ENCODE measurements around the gene LETM1. TPM values are rescaled to one million over a fixed set of nuclear protein-coding genes. Genes with fewer than 3 reads are reported as not detected.
"Not testable (repeated sequence)": the region's sequence is repeated elsewhere in the genome, so short reads cannot be mapped to it uniquely, and the experiment has no call there.

LETM1 gene
- total RNA-seq, 1 donor from 2014 or later = 45.0 TPM

DNA sequence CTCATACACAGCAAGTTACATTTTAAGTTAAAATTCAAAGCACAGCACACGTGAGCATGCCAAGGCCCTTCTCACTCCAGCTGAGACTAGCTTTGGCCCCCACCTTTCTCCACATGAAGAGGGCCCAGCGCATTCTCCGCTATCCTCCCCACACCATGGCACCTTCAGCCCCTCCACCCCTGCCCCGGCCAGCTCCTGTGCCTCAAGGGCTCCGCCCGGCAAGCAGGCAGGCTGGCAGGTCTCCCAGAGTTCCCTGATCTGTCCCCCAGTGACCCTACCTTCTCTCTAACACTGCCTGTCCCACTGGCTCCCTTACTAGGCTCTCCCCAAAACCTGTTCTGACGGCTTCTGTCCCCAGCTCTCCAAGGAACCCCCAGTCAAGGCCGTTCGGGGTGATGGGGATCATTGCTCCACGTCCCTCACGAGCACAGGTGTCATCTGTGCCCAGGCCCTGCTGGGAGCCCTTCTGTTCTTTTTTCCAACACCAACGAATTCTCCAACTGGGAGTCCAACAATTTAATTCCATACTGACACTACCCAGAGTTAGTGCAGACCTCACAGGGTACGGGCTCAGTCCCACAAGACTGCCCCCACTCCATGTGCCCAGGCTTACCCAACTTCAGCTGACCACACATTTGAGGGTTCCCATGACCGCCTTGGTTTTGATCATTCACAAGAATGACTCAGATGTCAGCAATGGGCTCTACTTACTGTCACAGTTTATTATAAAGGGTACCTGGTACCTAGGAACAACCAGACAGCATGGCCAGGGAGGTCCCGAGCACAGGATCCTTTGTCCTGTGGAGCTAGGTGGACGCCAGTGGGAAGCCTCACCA is 4.2 kb downstream of the LETM1 start:
- no peak for DNase-seq (ENCODE audit: low spot score)

DNA sequence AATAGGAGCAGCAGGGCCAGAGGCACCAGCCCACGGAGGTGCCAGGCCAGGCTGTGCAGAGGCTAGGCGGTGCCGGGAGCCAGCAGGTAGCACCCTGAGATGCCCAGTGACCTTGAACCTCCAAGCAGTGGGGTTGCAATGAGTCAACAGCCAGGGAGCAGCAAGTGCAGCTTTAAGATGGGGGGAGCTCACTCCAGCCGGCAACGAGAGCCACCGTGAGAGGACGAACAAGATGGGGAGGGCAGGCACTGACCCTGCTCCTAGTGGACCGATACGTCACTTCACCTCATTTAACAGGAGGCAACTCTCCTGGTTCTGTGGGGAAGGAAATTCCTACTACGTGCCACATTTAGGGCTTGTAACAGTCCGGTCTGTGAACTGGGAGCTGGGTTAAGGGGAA is 4.8 kb downstream of the LETM1 start:
- DNase-seq (ENCODE audit: low spot score) = no peak

DNA sequence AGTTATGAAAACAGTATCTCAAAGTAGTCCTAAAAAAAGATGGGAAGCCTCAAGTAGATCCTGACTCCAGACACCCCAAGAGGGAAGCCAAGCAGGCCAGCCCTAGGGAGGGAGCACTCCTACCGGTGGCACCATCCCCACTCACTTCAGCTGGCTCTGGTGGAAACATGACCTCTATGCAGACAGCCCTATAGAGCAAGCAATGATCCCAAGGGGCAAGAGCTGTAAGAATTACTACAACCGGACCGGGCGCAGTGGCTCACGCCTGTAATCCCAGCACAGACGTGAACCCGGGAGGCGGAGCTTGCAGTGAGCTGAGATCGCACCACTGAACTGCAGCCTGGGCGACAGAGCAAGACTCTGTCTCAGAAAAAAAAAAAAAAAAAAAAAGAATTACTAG is 5.7 kb downstream of the LETM1 start:
- no peak for DNase-seq (ENCODE audit: low spot score)

DNA sequence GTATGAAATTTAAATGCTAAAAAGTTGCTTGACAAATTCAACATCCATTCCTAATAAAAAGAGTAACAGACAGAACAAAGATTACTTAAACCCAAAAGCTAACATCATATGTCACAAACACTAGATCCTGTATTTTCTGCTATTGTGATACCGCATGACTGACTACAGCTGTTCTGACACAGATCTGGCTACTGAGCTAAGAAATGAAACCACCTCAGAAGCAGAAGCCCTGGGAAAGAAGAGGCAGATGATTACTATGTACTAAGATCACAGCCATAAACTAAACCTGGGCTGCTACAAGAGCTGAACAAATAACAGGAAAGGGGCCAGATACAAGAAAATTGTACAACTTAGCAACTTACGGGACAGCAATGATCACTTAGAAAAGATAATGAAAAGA is 9.4 kb downstream of the LETM1 start:
- DNase-seq (ENCODE audit: low spot score) = no peak

DNA sequence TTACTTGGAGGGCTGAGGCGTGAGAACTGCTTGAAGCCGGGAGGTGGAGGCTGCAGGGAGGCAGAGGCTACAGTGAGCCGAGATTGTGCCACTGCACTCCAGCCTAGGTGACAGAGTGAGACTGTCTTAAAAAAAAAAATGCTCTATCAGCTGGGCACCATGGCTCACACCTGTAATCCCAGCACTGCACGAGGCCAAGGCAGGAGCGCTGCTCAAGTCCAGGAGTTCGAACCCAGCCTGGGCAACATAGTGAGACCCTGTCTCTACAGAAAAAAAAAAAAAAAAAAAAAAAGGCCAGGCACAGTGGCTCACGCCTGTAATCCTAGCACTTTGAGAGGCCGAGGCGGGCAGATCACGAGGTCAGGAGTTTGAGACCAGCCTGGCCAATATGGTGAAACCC is 11.3 kb downstream of the LETM1 start:
- DNase-seq (ENCODE audit: low spot score) = not testable (repeated sequence)

DNA sequence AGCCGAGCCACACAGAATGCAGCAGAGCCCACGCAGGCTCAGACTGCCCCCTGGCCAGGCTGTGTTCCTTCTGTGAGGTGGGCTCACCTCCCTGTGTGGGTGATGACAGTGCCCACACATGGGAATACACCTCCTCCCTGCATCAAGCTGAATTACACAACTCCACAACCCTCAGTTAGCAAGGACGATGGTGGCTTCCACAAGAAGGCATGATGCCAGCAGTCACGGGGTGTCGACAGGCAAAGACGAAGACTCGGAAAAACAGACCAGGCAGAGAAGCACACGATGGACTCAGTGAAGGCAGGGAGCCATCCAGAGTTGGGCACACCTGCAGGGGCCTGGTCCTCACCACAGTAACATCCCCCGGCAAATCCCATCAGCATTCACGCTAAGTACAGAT is 12.1 kb downstream of the LETM1 start:
- no peak for DNase-seq (ENCODE audit: low spot score)

DNA sequence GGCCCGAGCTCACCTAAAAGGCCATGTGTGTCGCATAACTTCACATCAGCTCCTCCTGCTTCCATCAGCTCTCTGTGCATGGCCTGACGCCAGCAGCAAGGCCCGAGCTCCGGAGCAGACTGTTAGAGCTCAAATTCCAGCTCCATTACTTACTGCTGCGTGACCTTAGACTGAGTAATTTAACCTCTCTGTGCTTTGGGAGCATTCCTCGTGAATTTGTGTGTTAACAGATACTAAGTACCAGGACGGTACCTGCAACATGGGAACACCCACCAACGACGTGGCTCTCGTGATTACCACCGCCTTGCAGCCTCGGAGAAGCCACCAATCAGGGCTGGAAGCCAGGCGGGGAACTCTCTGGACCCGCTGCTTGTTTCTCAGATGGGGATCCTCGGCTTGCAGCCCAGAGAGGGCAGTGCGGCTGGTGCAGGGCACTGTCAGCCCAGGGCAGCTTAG is 12.9 kb downstream of the LETM1 start:
- no peak for DNase-seq (ENCODE audit: low spot score)

DNA sequence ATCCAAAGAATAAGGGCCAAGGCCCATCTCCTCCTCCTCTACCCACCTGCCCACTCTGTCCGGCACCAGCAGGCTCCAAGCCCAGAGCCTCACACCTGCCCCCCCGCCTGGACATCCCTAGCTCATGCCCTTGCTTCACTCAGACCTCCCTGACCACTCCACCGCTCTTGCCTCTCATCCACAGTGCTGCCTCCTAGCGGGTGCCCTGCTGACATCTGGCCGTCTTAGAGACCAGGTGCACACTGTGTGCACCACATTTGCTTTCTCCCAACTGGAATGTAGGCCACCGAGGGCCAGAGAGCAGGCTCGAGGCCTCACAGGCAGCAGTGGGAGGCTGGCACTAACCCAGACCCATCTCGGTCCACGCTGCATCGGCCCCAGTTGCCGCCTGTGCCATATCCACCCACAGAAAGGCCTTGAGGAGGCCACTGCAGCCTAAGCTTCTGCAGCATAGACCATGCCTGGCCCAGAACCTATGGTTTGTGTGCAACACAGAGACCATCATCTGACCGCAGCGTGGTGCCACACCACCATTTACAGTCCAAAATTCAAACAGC is 13.5 kb downstream of the LETM1 start:
- no peak for DNase-seq (ENCODE audit: low spot score)

DNA sequence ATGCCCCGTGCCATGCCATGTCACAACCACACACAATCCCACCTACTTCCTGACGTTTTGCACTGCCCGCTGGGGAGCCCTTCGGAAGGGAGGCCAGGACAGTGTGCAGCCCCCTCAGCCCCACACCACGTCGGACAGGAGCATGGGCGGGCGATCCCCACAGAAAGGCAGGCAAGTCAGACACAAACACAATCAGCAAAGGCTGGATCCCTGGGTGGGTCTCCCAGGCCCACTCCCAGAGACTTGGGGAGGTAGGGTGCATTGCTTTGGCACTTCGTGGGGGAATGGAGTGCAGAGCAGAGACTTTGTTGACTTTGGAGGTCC is 14.1 kb downstream of the LETM1 start:
- DNase-seq (ENCODE audit: low spot score) = no peak

DNA sequence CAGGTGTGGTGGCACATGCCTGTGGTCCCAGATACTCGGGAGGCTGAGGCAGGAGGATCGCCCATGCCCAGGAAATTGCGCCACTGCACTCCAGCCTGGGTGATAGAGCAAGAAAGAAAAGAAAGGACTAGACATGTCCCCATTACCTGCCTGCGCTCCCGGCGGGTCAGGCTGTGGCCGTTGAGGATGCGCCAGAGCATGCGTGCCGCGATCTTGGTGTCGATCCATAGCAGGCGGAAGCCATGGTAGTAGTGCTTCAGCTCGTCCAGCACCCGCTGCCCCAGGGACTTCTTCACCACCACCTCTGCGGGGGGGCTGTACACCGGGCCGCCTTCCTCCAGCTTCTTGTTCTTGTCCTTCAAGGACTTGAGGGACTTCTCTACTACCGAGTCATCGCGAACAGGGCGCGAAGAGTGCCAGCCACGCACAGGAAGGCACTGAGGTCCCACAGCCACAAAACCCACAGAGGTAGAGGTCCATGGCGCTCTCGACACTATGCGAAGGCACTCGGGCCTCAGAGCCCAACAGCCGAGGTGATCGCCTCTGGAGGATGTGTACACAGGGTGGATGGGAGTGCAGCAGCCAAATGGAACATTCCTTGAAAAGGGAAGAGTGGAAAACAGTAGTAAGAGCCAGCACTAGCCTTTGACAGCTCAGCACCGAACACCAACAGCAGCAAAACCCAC is 14.6 kb downstream of the LETM1 start:
- DNase-seq (ENCODE audit: low spot score) = no peak

DNA sequence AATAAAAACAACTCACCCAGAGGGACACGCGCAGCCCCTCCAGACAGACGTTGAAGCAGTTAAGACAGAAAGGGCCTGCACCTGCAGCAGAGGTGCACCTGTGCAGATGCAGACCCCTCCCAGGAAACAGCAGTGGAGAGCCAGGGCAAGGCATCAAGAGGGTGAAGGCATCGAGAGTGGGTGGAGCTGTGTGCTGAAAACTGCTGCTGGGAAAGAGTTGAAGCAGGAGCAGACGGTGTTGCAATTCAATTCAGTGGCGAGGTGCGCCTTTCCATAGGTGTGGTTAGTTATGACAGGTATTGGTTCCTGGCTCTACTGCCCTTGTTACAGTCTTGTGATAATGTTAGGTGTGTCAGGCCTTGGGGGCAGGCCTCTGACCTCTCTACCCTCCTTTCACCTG is 16.7 kb downstream of the LETM1 start:
- no peak for DNase-seq (ENCODE audit: low spot score)

DNA sequence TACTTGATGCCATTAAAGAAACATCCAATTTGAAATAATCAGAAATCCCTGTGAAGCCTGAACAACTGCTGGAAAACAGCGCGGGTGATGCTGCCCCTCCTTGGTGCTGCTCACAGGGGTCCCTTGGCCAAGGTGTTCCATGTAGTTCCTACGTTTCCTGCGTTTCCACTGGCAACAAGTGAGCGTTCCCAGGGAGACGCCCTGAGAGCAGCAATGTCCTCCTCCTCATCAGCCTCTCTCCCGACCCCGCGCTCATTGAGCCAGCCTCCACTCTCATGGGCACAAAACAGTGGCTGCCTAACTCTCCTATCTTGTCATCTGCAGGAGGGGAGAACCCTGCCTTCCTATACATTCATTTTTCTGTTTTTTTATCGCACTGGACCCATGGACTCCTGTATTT is 18.9 kb downstream of the LETM1 start:
- no peak for DNase-seq (ENCODE audit: low spot score)

DNA sequence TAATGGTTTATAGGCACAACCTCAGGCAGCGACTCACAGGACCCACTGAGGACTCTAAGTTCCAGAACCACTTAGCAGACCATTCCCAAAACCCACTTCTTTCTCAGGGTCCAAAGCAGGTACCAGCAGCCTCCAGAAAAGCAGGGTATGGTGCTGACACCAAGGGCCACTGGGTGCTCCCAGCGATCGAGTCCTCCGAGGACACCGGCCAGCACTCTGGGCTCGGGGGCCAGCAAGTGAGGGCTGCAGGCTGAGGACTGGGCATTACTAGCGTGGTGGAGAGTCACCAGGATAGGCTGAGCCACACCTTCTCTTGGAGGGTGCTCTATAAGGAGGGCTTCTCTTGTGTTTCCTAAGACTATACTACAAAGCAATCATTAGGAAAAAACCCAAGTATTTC is 19.3 kb downstream of the LETM1 start:
- DNase-seq (ENCODE audit: low spot score) = no peak

DNA sequence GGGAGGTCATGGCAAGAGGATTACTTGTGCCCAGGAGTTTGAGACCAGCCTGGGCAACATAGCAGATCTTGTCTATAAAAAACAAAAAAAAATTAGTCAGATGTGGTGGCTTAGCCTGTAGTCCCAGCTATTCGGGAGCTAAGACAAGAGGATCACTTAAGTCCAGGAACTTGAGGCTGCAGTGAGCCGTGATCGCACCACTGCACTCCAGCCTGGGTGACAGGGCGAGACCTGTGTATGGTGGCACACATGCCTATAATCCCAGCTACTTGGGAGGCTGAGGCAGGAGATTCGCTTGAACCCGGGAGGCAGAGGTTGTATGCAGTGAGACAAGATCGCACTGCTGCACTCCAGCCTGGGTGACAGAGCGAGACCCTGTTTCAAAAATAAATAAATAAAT is 20.1 kb downstream of the LETM1 start:
- DNase-seq (ENCODE audit: low spot score) = not testable (repeated sequence)

DNA sequence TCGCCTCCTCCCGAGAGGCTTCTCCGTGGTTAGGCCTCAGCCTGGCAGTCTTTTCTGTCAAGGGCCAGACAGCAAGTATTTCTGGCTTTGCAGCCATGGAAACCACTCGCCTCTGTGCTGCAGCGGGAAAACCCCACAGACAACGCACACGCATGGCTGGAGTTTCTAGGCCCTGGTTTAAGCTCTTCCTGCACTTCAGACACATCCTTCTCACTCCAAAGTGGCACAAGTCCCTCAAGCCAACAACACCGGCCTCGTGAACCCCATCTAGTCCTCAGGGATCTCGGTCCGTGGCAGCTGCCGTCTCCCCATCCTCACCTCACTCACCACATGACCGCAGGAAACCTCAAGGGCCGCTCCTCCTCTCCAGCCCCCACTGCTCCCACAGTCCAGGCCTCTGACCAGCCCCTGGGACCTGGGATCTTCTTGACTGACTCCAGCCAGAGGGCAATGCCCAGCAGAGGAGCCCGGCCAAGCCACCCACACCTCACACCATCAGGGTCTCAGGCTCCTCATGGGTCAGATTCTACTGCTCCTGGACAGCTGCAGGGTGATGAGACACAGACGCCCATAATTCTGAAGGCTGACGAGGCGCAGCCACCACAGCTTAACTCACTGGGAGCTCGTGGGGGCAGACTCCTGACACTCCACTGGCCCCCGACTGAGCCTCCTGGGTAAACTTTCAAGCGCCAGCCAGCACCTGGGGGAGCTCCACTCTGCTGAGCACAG is 21.7 kb downstream of the LETM1 start:
- DNase-seq (ENCODE audit: low spot score) = no peak

DNA sequence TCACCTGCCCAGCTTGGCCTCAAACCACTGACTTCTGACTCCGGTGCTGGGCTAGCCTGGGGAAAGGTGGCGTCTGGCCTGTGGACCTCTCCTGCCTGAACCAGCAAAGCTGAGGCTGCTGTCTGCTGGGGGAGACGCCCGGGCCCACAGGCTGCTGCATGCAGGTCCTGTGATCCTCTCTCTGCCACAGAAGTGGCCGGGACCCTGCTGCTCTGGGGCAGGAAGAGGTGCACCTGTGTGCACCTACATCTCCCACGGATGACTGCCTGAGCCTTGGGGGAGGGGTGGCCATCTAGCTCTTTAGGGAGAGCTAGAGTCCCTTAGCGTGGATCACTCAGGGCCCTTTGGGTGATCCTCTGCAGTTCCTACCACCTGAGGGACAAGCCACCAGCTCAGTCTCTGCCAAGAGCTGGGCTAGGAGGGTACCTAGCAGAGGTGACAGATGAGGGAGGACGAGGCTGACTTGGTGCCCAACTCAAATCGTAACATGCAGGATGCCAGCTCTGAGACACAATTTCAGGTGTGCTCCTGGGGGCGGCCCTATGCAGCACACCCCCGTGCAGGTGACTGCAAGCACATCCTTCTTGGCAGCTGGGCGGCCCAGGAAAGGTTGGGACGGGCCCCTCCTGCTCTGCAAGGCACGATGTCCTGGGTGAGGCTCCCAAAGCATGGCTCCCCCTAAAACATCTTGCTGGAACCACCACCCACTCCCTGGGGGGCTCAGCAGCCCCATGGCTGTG is 22.5 kb downstream of the LETM1 start:
- DNase-seq (ENCODE audit: low spot score) = no peak

DNA sequence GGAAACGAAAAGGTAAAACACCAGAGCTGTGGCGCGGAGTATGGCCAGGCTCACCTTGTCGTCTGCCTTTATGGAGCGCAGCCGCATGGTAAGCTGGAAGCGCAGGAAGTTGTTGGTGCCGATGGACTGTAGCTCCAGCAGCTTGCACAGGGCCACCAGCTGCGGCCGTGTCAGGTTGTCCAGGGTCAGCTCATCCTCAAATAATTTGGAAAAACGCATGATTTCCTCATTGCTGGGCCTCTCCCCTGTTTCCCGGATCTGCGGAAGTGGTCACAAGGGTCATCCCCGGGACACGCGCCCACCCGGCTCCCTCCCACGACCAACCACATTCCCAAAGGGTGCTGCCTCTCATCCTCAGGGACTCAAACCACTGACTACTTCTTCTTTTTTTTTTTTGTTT is 23.3 kb downstream of the LETM1 start:
- DNase-seq (ENCODE audit: low spot score) = no peak

DNA sequence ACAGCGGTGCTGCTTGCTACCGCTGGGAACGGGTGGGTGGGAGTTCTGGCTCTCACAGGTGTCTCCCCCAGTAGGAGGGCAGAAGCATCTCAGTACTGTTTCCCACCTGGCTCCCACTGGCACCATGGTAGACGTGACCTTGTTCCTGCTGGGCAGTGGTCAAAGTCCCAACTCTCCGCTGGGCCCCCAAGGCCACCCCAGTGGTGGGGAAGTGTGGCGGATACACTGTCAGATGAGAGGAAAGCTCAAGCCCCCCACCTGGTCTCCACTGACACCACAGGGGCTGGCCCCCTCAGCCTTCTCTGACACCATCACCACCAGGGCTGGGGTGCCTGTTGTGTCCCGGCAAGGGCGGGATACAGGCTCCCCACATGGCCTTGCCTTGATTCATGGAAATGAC is 24.6 kb downstream of the LETM1 start:
- no peak for DNase-seq (ENCODE audit: low spot score)

DNA sequence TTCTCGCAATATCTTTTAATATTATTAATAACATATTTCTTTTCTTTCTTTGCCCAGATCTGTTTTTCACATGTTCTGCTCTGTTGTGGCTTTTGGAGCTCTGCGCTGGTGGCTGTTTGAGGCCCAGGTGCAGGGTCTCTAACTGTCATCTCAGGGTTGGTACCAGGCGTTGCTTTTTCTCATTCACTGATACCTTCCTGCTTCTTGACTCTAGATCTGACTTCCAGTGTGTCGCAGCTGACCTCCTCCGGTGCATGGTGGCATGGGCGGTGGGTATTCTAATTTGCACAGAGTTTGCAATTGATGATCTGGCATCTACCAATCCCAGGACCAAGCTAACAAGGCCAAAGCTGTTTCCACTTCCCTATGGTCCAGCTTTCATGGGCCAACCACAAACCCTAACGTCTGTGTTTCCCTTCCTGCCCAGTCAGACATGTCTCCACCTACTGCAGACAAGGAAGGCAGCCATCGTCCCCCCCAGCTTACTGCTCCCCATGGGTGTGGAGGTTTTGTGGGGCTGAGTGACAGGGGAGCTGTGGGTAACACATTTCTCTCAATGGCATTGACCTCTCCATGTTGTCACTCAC is 25.2 kb downstream of the LETM1 start:
- DNase-seq (ENCODE audit: low spot score) = no peak

DNA sequence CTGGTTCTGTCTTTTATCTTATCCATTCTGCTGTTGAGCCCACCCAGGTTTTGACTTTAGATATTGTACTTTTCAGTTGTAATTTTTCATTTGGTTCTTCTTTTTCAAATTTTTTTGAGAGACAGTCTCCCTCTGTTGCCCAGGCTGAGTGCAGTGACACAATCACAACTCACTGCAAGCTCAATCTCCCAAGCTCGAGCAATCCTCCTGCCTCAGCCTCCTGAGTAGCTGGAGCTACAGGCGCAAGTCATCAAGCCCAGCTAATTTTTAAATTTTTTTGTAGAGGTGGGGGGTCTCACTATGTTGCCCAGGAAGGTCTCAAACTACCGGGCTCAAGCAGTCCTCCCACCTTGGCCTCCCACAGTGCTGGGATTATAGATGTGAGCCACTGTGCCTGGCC is 25.7 kb downstream of the LETM1 start:
- no peak for DNase-seq (ENCODE audit: low spot score)

DNA sequence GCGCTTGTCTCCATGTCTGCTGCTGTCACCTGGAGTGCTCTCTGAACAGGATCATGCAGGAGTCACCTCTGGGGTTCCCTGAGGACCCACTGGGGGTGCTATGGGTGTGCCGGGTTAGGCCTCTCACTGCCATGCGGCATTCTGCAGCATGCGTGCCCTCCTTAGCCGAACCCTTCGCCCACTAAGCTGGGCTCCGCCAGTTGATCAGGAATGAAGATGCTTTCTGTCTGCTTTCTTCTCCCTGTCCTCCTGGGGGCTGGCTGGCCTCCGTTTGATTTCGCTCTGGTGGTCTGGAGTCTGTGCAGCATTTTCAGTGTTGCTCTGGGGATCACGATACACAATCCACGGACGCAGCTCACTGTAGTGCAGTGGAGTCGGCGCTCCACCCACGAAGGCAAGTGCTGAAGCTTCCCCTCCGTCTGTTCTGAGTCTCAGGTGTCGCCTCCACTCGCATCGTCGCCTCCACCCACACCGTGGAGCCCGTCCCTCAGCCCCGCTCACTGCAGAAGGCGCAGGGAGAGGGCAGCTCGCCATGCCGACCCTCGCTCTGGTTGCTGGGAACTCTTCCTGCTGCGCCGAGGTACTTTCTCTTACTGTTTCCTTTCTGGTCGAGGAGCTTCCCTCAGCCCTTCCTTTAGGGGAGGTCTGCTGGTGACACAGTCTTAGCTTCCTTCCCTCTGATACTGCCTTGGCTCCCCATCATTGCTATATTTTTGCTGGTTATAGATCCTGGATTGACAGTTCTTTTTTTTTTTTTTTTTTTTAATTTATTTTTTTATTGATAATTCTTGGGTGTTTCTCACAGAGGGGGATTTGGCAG is 29.2 kb downstream of the LETM1 start:
- DNase-seq (ENCODE audit: low spot score) = no peak

Data from mucosa of gallbladder (tissue), 1 donor.